ENCODE data around the gene CFAP97.

GRCh38 chr4:185217408-185217975 lies 13.7 kb upstream of the CFAP97 start:
- no peak for TF ChIP-seq CTCF (IDR thresholded peaks at IDR 0.05)
- TF ChIP-seq POLR2A (IDR thresholded peaks at IDR 0.05) = no peak

Measured in ovary (tissue), 3 donors.